ENCODE measurements around the gene ASXL2. TPM values are rescaled to one million over a fixed set of nuclear protein-coding genes. Genes with fewer than 3 reads are reported as not detected.

The ASXL2 gene
- total RNA-seq, 2 donors from 2014 or later = 16.8 to 17.1 TPM

DNA sequence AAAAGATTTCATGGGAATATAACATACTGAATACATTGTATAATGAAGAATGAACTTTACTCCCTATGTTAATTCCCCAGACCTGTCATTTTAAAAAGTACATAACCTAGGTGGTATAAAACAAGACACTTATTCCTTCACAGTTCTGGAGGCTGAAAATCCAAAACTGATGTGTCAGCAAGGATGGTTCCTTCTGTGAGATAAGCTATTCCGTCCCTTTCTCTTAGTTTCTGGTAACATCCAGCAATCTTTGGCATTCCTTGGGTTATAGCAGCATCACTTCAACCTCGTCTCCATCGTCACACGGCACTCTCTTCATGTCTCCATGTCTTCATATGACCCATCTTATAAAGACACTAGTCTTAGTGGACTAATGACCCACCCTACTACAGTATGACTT is 93.9 kb downstream of the ASXL2 start:
- Histone ChIP-seq H3K36me3 (no peaks in the 10 kb centered on the region), H3K27ac (no peak overlapping the region), H3K9me3 (no peaks in the 10 kb centered on the region), H3K4me3 (no peak overlapping the region), H3K27me3 (no peaks in the 10 kb centered on the region), H3K4me1 (no peaks in the 10 kb centered on the region)
- TF ChIP-seq, protein P1, sequence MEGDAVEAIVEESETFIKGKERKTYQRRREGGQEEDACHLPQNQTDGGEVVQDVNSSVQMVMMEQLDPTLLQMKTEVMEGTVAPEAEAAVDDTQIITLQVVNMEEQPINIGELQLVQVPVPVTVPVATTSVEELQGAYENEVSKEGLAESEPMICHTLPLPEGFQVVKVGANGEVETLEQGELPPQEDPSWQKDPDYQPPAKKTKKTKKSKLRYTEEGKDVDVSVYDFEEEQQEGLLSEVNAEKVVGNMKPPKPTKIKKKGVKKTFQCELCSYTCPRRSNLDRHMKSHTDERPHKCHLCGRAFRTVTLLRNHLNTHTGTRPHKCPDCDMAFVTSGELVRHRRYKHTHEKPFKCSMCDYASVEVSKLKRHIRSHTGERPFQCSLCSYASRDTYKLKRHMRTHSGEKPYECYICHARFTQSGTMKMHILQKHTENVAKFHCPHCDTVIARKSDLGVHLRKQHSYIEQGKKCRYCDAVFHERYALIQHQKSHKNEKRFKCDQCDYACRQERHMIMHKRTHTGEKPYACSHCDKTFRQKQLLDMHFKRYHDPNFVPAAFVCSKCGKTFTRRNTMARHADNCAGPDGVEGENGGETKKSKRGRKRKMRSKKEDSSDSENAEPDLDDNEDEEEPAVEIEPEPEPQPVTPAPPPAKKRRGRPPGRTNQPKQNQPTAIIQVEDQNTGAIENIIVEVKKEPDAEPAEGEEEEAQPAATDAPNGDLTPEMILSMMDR (IDR thresholded peaks at IDR 0.05) = no peak
- DNase-seq (ENCODE audit: low spot score) = no peak

DNA sequence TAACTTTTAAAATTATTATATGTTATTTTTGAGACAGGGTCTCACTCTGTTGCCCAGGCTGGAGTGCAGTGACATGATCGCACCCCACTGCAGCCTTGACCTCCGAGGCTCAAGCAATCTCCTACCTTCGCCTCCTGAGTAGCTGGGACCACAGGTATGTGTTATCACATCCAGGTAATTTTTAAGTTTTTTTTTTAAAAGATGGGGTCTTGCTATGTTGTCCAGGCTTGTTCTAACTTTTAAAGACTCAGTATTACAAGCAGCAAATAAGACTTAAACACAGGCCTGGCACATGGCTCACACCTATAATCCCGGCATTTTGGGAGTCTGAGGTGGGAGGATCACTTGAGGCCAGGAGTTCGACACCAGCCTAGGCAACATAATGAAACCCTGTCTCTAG is 101.2 kb downstream of the ASXL2 start:
- no peak overlapping the region for H3K27ac ChIP-seq
- DNase-seq (ENCODE audit: low spot score) = no peak

DNA sequence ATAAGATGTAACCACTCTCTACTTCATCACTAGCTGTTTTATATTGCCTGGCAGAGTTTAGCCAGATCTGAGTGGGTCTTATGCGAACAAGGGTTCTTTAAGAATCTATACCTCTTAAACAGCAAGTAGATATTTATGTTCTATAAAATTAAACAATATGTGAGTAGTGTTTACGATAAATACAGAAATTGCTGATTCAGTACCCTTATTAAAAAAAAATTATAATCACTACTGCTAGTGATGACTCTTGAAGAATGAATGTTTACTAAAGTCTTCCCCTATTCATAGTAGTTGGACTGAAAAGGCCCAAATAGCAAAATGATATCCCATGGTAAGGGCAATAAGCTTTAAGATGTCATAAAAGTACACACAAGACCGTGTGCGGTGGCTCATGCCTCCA is 106.2 kb downstream of the ASXL2 start:
- Histone ChIP-seq H3K4me3 (no peak overlapping the region), H3K27me3 (no peaks in the 10 kb centered on the region), H3K4me1 (no peaks in the 10 kb centered on the region), H3K27ac (no peak overlapping the region), H3K9me3 (no peaks in the 10 kb centered on the region), H3K36me3 (peaks cover 29% of the 10 kb centered on the region)
- TF ChIP-seq, protein P1 (IDR thresholded peaks at IDR 0.05) = no peak
- no peak for DNase-seq (ENCODE audit: low spot score)

More for the DNA sequence above, 101.2 kb downstream of the ASXL2 start:
- no peaks in the 10 kb centered on the region for H3K27me3 ChIP-seq
- H3K4me3 ChIP-seq = no peak overlapping the region
- H3K9me3 ChIP-seq = no peaks in the 10 kb centered on the region
- H3K36me3 ChIP-seq = no peaks in the 10 kb centered on the region
- TF ChIP-seq, protein P1 (IDR thresholded peaks at IDR 0.05) = no peak
- H3K4me1 ChIP-seq = no peaks in the 10 kb centered on the region

DNA sequence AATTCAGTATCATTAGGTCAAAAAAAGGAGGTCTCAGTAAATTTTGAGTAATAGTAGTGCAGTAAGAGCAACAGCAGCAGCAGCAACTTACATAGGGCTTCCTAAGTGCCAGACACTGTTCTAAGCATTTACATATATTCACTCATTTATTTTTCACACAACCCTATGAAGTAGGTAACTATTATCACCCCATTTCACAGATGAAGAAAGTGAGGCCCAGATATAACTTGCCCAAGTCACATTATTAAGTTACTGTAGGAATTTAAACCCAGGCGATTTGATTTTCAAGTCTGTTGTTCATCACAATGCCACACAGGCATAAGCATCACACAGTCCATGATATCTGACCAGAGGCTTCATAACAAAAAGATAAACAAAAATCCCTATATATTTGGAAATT is 114.7 kb downstream of the ASXL2 start:
- Histone ChIP-seq H3K9me3 (no peaks in the 10 kb centered on the region), H3K27ac (no peak overlapping the region), H3K4me1 (no peaks in the 10 kb centered on the region), H3K4me3 (no peak overlapping the region), H3K36me3 (peaks cover 19% of the 10 kb centered on the region), H3K27me3 (no peaks in the 10 kb centered on the region)
- DNase-seq (ENCODE audit: low spot score) = no peak
- TF ChIP-seq, protein P1 (IDR thresholded peaks at IDR 0.05) = no peak

DNA sequence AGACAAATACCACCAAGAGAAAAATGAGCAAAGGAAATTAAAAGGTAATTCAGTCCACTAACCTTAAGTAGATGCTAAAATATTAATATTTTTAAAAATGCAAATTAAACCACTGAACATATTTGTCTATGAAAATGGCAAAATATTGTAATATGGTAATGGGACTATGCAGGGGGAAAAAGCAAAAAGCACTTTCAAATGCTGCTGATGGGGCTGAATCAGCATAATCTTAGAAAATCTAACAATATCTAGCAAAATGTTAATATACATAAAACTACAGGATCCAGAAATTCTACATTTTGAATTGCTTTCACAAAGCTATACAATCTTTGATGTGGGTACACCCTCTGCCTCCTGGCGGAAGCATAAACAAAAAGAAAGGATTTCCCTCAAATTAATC is 118.0 kb downstream of the ASXL2 start:
- H3K36me3 ChIP-seq = peaks cover 24% of the 10 kb centered on the region
- TF ChIP-seq, protein P1 (IDR thresholded peaks at IDR 0.05) = no peak

DNA sequence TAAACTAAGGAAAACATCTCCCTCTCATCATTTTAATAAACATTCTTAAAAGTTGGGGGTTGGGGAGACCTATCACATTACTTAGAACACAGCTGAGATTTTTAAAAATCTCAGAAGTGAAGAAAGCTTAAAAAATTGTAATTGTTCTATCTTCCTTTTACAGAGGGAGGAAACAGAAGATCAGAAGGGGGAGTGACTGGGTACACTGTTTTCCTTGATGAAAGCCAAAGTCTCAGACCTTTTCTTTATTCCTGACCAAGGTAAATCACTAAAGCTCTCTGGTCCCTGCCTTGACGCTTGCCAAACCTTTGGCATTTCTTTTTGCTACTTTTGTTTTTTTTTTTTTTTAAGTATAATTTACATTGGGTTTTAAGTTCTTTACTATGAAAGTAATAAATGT is 119.9 kb downstream of the ASXL2 start:
- TF ChIP-seq, protein P1 (IDR thresholded peaks at IDR 0.05) = no peak
- Histone ChIP-seq H3K4me3 (no peak overlapping the region), H3K4me1 (no peaks in the 10 kb centered on the region), H3K36me3 (peaks cover 30% of the 10 kb centered on the region), H3K27ac (no peak overlapping the region), H3K27me3 (no peaks in the 10 kb centered on the region), H3K9me3 (no peaks in the 10 kb centered on the region)
- no peak for DNase-seq (ENCODE audit: low spot score)

More for the DNA sequence above, 118.0 kb downstream of the ASXL2 start:
- no peaks in the 10 kb centered on the region for H3K9me3 ChIP-seq
- DNase-seq (ENCODE audit: low spot score) = no peak
- no peak overlapping the region for H3K4me3 ChIP-seq
- H3K4me1 ChIP-seq = no peaks in the 10 kb centered on the region
- H3K27me3 ChIP-seq = no peaks in the 10 kb centered on the region
- H3K27ac ChIP-seq = no peak overlapping the region
